GM19438 (cell line): Measurements from ENCODE around the gene RHBDD3.

Source experiments
- ATAC-seq: cut with Tn5 transposase; IDR thresholded peaks from one replicate; pipeline ENCODE4 v1.9.1; 2021; ENCODE audit warnings: low read depth; ENCODE audit not compliant: unreplicated experiment

RHBDD3 gene

DNA sequence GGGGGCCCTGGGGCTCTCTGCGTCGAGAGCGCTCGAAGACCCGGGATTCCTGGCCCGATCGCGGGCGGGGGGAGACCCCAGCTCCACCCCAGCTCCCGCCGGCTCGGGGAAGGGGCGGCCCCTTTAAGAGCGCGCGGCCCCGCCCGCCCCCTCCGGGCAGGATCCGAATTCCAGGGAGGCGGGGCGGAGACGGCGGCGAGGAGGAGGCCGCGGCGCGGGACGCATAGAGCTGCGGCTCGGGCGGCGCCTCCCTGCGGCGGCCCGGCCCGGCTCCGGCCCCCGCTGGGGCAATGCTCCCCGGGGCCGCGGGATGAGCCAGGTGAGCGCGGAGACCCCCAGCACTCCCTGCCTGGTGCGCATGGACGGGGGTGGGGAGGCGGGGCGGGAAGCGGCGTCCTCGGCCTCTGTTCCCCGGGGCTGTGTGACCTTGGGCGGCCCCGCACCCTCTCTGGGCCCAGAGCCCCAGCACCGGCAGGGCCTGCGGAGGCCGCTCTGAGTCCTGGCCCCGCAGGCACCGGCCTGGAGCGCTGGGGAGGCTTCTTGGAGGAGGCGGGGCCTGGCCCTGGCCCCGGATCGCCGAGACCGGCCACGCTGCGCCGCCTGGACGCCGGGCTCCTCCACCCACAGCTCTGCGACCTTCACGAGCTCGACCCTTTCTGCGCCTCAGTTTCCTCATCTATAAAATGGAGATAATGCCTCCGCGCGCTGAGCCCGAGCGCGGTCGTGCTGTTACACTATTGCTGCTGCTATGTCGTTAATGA is 39.2 kb upstream of the RHBDD3 start:
- ATAC-seq = no peak

DNA sequence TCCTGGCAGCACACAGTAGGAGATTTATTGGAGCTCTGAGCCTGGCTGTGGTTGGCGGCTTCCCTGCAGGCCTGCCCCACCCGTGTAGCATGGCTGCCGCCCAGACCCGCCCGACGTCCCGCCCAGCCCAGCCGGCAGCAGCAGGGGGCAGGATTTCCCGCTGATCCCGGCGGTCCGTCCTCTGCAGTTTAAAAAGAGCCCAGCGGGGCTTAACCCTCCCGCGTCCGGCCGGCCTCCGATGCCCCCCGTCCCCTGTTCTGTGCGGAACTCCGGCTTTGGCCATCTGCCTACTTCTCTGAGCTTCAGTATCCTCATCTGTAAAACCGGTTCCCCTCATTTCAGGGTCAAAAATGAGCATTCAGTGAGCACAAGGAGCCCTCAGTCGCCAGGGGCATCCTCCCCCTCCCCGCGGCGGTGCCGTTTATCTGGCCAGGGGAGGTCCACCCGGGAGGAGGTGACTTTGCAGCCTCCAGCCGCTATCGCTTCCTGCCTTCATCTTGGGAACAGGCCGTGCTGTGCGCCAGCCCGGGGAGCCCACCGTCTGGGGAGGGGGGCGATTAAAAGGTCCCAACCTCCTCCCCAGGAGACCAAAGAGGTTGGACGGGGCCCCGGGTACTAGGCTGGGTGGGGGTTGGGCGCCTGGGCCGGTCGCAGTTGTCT is 38.5 kb upstream of the RHBDD3 start, which contains the start of gene GAS2L1:
TSS of gene GAS2L1 (plus strand) at position 476 of the 660 bp plus-strand sequence. CDS start 1,456 bp downstream, outside the sequence.
- ATAC-seq = no peak

DNA sequence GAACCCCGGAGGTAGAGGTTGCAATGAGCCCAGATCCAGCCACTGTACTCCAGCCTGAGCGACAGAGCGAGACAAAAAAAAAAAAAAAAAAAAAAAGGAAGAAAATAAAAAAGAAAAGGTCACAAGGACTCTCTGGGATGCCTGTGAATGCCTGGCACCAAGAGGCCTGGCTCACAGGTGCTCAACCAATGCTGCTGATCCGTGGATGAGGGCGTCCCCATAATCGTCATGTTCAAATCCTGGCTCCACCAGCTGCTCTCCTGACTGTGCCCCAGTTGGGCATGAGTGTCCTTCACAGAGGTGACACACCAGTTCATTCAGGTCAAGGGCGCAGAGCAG is 38.0 kb upstream of the RHBDD3 start:
- ATAC-seq = no peak

DNA sequence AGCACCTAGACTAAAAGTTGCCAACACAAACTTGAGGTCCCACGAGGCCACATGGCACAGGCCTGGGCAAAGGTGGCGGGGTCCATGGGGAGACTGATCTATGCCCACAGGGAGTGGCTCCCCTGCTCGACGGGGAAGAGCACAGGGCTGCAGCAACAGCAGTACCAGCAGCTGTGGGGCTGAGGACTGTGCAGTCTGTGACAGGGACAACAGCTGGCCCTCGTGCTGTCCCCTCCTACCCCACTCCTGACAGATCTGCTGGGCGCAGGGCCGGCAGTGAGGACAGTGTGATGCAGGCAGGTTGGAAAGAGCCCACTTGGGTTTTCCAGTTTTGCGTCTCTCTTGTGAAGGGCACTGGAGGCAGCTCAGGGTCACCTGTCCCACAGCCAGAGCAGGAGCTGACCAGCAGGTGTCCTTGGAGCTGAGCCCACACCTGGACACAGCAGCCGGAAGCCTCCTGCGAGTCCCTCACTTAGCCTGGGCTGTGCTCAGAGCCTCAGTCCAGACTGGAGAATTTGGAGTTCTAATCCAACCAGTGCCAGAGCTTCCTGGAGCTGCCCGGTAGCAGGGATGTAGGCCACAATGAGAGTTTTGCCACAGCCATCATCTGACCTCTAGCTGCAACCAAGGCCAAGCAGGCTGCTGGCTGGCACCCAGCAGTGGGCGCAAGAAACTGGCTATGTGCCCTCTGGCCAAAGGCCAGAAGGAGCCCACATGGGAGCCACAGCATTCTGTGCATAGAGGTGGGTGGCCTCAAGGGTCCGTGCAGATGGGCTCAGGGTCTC is 35.1 kb upstream of the RHBDD3 start:
- no peak for ATAC-seq

DNA sequence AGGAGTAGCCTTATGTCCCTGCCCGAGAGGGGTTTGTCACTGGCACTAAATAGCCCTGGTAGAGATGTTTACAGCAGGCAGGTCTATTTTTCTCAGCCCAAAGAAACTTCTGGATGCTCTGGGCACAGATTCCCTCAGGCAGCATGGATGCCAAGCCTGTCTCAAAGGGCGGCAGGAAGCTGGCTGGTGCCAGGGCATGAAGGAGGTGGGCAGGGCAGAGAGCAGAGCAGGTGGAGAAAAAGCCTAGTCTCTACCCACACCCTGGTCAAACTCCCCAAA is 34.6 kb upstream of the RHBDD3 start:
- no peak for ATAC-seq

DNA sequence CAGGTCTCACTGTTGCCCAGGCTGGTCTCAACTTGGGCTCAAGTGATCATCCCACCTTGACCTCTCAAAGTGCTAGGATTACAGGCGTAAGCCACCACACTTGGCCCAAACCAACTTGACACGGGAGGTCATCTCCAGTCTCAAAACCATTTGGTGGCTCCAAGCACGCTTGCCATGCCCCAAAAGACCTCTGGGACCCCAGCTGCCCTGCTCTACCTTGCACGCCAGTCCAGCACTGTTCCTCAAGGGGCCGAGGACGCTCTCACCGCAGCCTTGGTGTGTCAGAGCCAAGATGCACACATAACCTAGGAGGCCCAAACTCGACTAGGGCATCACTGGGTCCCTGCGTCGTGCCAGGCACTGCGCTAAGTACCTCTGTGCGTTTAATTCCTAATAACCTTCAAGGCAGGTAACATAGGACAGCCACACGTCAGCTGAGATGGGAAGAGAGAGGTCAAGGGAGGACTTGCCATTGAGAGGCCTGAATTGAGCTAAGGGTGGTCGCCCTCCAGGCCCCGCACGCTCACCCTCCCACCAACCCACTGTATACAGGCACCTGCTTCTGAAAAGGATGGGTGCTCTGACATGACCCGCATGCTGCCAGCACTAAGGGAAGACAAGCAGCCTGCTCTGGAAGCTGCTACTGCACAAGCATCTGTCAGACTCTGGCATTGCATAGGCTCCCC is 34.1 kb upstream of the RHBDD3 start:
- no peak for ATAC-seq

DNA sequence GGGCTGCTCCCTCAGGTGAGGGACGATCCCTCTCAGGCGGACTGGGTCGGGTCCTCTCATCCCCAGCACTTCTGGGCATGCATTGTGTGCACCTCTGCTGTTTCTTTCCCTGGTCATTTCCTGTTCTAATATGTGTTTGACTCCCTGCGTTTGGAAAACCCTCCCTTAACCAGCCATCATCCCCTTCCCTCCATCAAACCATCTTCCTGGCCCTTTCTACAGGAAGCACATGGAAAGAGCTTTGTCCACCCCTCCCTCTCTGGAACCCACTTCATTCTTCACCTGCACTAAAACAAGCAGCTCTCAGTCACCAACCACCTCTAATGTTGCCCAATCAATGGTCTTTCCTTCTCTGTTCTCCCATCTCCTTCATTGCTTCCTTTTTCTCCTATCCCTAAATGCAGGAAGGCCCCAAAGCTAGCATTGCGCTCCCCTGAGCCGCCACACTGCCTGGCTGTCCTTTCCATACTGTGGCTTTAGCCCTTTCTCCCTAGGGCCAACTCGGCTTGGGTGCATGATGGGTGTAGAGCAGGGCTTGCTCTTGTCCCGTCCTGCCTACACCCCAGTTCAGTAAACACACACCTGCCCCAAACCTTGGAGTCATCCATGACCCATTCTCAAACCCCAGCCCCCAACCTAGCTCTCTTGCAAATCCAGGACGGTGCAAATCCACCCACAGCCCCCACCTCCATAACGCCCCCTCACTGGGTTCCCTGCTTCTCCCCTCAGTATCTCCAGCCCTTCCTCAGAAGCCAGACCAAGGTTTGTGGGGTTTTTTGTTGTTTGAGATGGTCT is 33.2 kb upstream of the RHBDD3 start:
- ATAC-seq = no peak

DNA sequence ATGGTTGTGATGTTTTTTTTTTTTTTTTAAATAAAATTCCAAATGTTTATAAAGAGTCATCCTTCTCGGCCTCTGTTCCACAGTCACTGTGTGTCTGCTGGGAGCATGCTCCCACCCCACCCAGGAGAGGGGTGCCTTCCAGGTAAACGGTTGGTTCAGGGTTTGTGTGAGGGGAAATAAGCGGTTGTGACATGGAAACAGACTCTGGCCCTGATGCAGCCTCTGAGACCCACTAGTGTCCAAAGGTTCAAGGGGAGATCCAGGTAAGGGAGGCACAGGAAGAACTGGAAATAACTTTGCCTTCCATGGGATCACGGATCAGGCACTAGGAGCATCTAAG is 32.7 kb upstream of the RHBDD3 start:
- no peak for ATAC-seq

DNA sequence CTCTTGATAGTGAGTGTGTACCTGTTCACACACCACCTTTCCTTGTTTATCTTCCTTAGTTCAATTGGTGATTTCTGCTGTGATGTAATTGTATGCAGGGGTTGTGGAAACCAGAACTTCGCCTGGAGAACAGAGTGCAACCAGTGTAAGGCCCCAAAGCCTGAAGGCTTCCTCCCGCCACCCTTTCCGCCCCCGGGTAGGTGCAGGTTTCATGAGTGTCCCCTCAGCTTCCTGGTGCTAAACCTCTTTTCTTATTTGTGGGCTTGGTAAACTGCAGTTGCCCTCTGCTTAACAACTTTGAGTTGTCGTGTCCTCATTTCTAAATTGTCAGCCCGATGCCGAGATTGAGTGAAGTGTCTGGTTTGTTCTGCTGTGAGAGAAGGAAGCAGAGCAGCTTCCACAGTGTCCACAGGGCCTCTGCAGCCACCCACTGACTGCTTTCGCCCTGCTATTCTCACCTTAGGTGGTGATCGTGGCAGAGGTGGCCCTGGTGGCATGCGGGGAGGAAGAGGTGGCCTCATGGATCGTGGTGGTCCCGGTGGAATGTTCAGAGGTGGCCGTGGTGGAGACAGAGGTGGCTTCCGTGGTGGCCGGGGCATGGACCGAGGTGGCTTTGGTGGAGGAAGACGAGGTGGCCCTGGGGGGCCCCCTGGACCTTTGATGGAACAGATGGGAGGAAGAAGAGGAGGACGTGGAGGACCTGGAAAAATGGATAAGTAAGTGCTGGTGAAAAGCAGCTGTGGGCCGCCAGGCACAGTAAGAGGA is 31.5 kb upstream of the RHBDD3 start:
- no peak for ATAC-seq

DNA sequence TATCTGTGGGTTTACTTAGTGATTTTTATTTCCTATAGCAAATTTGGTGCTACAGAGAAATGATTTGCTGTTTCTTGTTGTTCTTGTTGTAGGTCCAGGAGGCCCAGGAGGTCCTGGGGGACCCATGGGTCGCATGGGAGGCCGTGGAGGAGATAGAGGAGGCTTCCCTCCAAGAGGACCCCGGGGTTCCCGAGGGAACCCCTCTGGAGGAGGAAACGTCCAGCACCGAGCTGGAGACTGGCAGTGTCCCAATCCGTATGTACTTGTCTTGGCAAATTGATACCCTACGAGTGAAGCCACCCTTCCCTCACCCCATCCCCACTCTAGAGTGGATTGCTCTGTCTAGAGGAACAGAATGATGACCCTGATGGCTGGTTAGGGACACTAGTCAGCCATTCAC is 30.9 kb upstream of the RHBDD3 start:
- ATAC-seq = no peak

DNA sequence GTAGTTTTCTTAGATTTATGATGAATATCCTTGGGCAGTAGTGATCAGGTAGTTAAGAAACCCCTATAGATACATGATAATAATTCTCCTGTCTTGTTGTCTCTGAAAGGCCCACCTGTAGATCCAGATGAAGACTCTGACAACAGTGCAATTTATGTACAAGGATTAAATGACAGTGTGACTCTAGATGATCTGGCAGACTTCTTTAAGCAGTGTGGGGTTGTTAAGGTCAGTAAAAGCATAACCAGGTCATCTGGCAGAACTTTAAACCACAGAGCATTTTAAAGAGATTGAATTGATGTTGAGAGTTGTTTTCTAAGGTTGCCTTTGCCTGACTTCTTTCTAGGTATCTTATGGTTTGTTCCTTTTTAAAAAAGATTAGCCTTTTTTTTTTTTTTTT is 24.6 kb upstream of the RHBDD3 start:
- no peak for ATAC-seq

DNA sequence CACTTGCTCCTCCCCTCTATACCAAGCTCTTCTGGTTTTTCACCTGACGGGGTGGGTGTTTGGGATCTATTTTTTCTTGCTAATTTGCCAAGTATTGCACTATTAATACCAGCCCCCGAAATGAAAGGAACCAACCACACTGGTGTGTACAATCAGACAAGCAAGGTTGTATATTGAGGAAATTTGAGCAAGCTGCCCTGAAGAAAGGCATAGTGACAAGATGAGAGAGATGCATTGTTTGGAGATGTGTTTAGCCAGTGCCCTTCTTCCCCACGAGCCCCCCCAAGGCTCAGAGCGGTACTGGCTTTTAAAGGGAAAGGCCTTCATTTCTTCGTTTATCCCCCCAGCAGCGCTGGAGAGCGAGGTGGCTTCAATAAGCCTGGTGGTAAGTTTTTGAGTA is 23.4 kb upstream of the RHBDD3 start:
- ATAC-seq = no peak

DNA sequence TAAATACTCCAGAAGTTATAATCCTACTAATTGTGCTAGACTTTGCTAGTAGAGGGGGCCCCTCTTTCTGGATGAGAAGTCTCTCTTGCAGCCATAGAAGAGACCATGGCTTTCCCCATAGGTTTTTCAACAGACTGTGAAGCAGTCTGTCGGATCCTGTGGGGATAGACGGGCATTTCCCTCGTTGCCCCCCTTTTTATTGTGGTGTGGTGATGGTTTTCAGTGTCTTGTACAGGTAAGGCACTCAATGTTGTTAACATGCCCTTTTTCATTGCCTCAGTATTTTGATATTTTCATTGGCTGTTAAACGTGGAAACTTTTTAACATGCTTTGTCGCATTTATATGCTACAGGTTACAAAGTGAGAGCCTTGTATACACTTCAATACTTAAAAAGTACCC is 22.3 kb upstream of the RHBDD3 start:
- no peak for ATAC-seq

DNA sequence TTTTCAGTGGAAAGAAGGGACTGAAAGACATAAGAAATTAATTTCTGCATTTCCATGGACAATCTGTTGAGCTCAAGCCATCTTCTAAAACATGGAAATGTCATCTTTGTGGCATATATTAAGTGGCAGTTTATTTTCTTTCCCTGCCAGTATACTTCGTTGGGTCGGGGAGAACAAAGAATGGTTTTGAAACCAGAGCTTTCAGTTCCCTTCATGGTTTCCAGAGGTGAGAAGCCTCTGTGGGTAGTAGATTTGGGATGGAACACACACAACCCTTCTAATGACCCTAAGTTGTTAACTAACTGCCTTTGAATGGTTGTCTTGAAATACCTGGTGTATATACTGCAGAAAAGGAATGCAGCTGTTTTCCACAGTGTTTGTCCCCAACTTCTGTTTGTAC is 21.1 kb upstream of the RHBDD3 start:
- no peak for ATAC-seq

DNA sequence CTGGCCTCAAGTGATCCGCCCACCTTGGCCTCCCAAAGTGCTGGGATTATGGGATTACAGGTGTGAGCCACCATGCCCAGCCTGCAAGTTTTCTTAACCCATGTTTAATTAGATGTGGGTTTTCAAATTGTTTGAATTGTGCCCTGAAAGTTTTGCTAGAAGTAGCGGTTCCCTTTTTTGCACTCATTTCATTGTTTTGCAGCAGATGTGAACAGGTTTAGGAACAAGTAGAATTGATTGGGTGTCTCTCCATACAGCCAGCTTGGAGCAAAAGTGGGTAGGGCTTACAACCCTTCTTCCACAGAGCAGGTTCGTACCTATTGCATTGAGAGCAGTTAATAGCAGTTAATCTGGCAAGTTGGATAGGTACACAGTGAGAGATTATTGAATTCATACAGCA is 16.4 kb upstream of the RHBDD3 start:
- no peak for ATAC-seq

DNA sequence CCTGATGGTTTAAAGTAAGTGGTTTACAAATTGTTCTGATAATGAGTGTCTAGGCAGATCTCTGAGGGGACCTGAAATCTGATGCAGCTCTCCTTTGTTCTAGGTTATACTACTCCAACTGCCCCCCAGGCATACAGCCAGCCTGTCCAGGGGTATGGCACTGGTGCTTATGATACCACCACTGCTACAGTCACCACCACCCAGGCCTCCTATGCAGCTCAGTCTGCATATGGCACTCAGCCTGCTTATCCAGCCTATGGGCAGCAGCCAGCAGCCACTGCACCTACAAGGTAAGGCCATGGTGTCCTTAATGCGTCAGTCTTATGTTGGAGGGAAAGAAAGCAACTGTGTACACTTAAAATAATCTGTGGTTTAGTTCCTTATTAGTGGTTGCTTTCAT is 10.1 kb upstream of the RHBDD3 start:
- no peak for ATAC-seq

DNA sequence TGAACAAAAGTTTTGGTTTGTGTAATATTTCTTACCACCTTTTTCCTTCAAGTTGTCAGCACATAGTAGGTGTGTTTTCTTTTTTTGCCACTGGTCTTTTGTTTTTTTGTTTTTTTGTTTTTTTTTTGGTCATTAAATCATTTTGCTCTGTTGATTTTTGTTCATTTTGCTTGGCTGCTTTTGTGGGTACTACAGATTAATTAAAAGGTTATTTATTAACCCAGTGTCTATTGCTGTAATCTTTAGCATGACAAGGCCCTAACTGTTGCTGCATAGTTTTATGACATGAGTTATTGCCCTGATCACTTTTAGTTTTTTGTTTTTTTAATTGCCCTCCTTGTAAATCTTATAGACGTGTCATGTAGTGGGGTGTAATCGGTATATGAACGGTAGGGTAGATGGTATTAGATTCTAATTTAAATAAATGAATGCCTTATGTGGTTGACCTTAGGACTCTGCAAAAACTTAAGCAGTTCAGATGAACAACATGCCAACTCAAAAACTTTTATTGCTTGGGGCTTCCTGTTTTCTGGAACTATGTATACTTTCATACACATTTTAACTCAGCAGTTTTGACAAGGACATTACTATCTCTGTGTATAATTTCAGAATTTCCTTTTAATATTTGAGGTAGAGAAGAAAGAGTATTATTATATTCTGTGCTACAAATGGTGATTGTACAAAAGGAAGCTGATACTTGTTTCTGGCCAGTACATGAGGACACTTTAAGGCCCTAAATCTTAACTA is 8.2 kb upstream of the RHBDD3 start:
- no peak for ATAC-seq

DNA sequence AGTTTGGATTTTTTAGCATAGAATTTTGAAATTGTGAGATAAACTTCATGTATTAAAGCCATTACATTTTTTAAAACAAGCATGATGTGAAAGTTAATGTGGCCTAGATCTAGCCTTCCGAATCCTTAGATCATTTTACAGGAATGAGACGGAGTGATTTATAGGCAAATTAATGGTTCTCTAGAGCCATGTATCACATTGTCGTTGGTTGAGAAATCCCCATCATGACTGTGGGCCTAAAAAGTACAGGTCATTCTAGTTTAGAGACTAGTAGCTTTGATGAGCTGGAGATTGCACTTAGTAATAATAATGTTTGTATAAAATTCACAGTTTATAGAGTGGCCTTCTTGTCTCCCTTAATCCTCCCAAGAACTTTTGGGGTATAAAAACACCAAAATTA is 7.4 kb upstream of the RHBDD3 start:
- ATAC-seq = no peak

DNA sequence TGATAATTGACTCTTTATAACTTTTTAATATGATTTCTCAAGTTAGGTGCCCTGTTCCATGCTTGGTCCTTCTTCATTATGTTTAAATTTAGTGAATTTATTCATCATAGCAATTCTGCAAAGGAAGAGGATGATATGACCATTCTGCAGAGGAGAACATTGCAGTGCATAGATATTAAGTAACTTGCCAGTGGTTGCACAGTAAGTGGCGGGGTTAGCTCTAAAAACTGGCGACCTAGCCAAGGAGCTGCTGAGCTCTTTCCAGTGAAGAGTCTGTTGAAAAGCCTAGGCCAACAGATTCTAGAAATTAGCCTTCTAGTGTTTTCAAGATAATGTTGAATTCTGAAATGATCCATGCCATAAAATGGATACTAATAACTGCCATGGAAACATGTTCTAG is 4.8 kb upstream of the RHBDD3 start:
- ATAC-seq = no peak
